ENCODE measurements around the gene TRIM63.
A peak's percentile ranks its signal among the peaks of the same experiment; 100 is the strongest.

Gene TRIM63

DNA sequence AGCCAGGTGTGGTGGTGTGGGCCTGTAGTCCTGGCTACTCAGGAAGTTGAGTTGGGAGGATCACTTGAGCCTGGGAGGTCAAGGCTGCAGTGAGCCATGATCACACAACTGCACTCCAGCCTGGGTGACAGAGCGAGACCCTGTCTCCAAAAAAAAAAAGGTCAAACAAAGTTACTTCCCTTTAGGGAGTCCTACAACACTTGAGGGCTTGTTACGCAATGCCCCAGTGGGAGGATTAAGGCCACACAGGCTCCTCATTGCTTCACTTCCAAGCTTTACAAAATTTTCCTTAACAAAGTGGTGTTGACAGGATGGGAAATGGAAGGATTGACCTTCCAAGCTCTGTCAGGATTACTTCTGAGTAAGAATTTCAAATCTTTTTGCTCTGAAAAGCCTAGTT lies 52.1 kb downstream of the TRIM63 start:
- no peak for DNase-seq

DNA sequence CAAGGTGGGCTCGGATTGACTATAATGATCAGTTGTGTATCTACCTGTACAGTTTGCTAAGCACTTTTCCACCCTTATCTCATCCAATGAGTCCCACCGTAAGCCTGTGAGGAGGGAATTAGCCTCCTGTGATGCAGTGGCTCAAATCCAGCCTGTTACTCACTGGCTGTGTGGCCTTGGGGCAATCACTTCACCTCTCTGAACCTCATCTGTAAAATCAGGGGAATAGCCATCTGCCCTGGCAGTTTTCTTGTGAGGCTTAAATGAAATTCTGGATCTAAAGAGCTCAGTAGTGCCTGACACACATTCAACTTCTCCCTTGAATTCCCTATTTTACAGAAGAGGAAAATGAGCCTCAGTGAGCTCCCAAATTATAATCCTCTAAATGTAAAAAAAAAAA lies 53.3 kb downstream of the TRIM63 start:
- no peak for DNase-seq

DNA sequence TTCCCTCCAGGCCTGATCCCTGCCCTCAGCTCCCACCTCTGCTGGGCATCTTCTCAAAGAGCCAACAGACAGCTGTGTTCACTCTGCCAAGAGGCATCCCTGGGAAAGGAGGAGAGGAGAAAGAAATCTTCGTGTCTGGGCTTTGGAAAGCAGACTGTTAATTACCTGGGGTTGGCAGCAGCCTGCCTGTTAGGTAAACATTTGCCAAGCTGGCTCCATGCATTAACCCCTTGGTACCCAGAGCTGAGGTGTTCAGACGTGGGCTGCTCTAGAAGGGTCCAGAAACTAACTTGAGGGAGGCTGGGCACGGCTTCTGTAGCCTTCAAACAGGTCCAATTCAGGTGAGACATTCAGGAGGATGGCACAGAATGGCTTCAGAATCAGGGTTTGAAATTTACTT lies 54.6 kb downstream of the TRIM63 start:
- no peak for DNase-seq

- no peak for DNase-seq
These were observed 56.6 kb downstream of the TRIM63 start for GRCh38 chr1:26010825-26011224.

DNA sequence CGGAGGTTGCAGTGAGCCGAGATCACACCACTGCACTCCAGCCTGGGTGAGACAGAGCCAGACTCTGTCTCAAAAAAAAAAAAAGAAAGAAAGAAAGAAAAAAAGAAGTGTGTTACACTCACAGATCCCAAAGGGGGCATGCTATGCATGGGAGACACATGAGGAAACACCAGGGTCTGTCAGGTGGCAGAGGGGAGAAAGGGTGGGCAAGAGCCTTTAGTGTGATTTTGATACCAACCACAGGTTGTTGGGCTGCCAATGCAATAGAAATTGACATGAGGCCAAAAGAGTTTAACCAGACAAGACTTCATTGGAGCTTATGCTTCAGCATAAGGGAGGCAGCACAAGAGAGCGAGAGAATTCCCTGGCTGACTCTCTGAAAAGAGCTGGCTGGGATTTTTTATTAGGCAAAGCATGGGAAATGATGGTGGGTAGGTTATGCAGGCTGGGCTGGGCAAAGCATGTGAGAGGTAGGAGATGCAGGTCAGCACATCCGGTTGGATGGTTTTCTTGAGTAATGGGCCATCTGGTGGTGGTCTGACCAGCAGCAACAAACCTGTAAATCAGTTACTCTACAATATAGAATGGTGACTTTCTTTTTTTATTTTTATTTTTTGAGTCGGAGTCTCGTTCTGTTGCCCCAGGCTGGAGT lies 57.5 kb downstream of the TRIM63 start:
- DNase-seq, result peak; percentile 51

GRCh38 chr1:26006710-26007109 lies 60.7 kb downstream of the TRIM63 start:
- no peak for DNase-seq

GRCh38 chr1:26005434-26006105 lies 61.9 kb downstream of the TRIM63 start:
- no peak for DNase-seq

DNA sequence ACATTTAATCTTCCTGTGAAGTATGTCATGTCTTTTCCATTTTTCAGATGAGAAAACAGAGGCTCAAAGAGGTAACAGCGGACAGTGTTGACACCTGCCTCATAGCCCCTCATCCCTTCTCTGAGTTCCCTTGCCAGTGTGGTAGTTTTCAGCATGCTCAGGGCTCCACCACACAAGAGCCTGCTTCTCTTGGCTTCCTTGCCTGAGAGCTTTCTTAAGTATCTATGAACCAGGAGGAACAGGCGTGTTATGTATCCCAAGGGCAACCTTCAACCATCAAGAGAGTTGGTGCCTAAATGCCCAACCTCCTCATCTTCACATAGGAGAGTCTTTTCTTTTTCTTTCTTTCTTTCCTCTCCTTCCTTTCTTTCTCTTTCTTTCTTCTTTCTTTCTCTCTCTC lies 63.7 kb downstream of the TRIM63 start:
- no peak for DNase-seq

GRCh38 chr1:26003262-26003661 lies 64.2 kb downstream of the TRIM63 start:
- no peak for DNase-seq

Data from eye (tissue), 1 donor.